BLaER1 (cell line): ENCODE results near the gene HS6ST2.
"Not testable (repeated sequence)": the region's sequence is repeated elsewhere in the genome, so short reads cannot be mapped to it uniquely, and the experiment has no call there.

Experiments
- H3K27ac ChIP-seq: shearing (Covaris generic); formaldehyde crosslinking; 2 replicates; pipeline ENCODE4 v1.8.1; 2022
- H3K27me3 ChIP-seq: shearing (Covaris generic); formaldehyde crosslinking; 2 replicates; pipeline ENCODE4 v1.8.1; 2022
- H3K36me3 ChIP-seq: shearing (Covaris generic); formaldehyde crosslinking; 2 replicates; pipeline ENCODE4 v1.8.1; 2022
- H3K4me1 ChIP-seq: shearing (Covaris generic); formaldehyde crosslinking; 2 replicates; pipeline ENCODE4 v1.8.1; 2022
- H3K4me2 ChIP-seq: shearing (Covaris generic); formaldehyde crosslinking; 2 replicates; pipeline ENCODE4 v1.8.1; 2022
- H3K4me3 ChIP-seq: shearing (Covaris generic); formaldehyde crosslinking; 2 replicates; pipeline ENCODE4 v1.8.1; 2022
- H3K9ac ChIP-seq: shearing (Covaris generic); formaldehyde crosslinking; 2 replicates; pipeline ENCODE4 v1.8.1; 2022
- H3K9me3 ChIP-seq: shearing (Covaris generic); formaldehyde crosslinking; 2 replicates; pipeline ENCODE4 v1.8.1; 2022
- H4K20me1 ChIP-seq: shearing (Covaris generic); formaldehyde crosslinking; 2 replicates; pipeline ENCODE4 v1.8.1; 2022
- Cebpa-rat ChIP-seq: shearing (Covaris generic); IDR thresholded peaks from 2 replicates; pipeline ENCODE4 v1.8.1; 2022

Gene HS6ST2

GRCh38 chrX:132900633-132901293 is 57.7 kb downstream of the HS6ST2 start:
- H3K4me2 ChIP-seq = no peak overlapping the region
- no peaks in the 10 kb centered on the region for H4K20me1 ChIP-seq
- no peak for TF ChIP-seq Cebpa-rat
- H3K36me3 ChIP-seq = no peaks in the 10 kb centered on the region
- no peak overlapping the region for H3K4me3 ChIP-seq
- H3K9ac ChIP-seq = no peak overlapping the region
- H3K27me3 ChIP-seq = peaks cover 50% of the 10 kb centered on the region
- no peak overlapping the region for H3K27ac ChIP-seq
- H3K4me1 ChIP-seq = no peaks in the 10 kb centered on the region
- H3K9me3 ChIP-seq = no peaks in the 10 kb centered on the region

GRCh38 chrX:132887569-132887968 is 70.9 kb downstream of the HS6ST2 start:
- H3K4me2 ChIP-seq = no peak overlapping the region
- no peak for TF ChIP-seq Cebpa-rat
- no peak overlapping the region for H3K27ac ChIP-seq

GRCh38 chrX:132883358-132883915 is 75.0 kb downstream of the HS6ST2 start:
- Histone ChIP-seq H3K9me3 (peaks cover 13% of the 10 kb centered on the region; the same call in 1 of the 2 replicates), H4K20me1 (no peaks in the 10 kb centered on the region), H3K9ac (no peak overlapping the region), H3K4me2 (no peak overlapping the region), H3K27ac (no peak overlapping the region), H3K27me3 (peaks cover 27% of the 10 kb centered on the region), H3K36me3 (no peaks in the 10 kb centered on the region), H3K4me3 (no peak overlapping the region), H3K4me1 (no peaks in the 10 kb centered on the region)
- no peak for TF ChIP-seq Cebpa-rat

More at GRCh38 chrX:132887569-132887968, 70.9 kb downstream of the HS6ST2 start:
- Histone ChIP-seq H3K4me3 (no peak overlapping the region), H3K9ac (no peak overlapping the region), H3K36me3 (no peaks in the 10 kb centered on the region), H3K27me3 (peaks cover 21% of the 10 kb centered on the region), H3K9me3 (peaks cover 14% of the 10 kb centered on the region; the same call in 1 of the 2 replicates), H3K4me1 (no peaks in the 10 kb centered on the region), H4K20me1 (no peaks in the 10 kb centered on the region)

- H3K4me2 ChIP-seq, H3K9me3 ChIP-seq, H3K36me3 ChIP-seq, H3K4me1 ChIP-seq, H3K27ac ChIP-seq, H4K20me1 ChIP-seq, H3K9ac ChIP-seq, H3K4me3 ChIP-seq: not testable (repeated sequence)
- H3K27me3 ChIP-seq = peaks cover 44% of the 10 kb centered on the region
Measured at GRCh38 chrX:132880753-132881152, 77.7 kb downstream of the HS6ST2 start.

- Histone ChIP-seq H3K9ac (no peak overlapping the region), H3K4me3 (no peak overlapping the region), H3K36me3 (no peaks in the 10 kb centered on the region), H4K20me1 (no peaks in the 10 kb centered on the region; the same call in 1 of the 2 replicates), H3K27ac (no peak overlapping the region), H3K4me1 (peaks cover 5% of the 10 kb centered on the region; the same call in 1 of the 2 replicates), H3K27me3 (peaks cover 69% of the 10 kb centered on the region), H3K4me2 (no peak overlapping the region; the same call in 1 of the 2 replicates), H3K9me3 (no peaks in the 10 kb centered on the region)
- no peak for TF ChIP-seq Cebpa-rat
Measured at GRCh38 chrX:132877954-132878536, 80.4 kb downstream of the HS6ST2 start.

- no peak overlapping the region for H3K4me2 ChIP-seq
- no peaks in the 10 kb centered on the region for H3K9me3 ChIP-seq
- H3K27ac ChIP-seq = no peak overlapping the region
- no peaks in the 10 kb centered on the region; the same call in 1 of the 2 replicates for H4K20me1 ChIP-seq
- peaks cover 73% of the 10 kb centered on the region for H3K27me3 ChIP-seq
- no peak overlapping the region for H3K4me3 ChIP-seq
- H3K4me1 ChIP-seq = peaks cover 5% of the 10 kb centered on the region; the same call in 1 of the 2 replicates
- no peak for TF ChIP-seq Cebpa-rat
- H3K9ac ChIP-seq = no peak overlapping the region
- no peaks in the 10 kb centered on the region for H3K36me3 ChIP-seq
Measured at GRCh38 chrX:132876523-132877338, 81.7 kb downstream of the HS6ST2 start.

GRCh38 chrX:132875650-132876522 is 82.5 kb downstream of the HS6ST2 start:
- H3K27me3 ChIP-seq = peaks cover 73% of the 10 kb centered on the region
- H3K36me3 ChIP-seq = no peaks in the 10 kb centered on the region
- H3K9me3 ChIP-seq = no peaks in the 10 kb centered on the region
- no peak overlapping the region for H3K27ac ChIP-seq
- no peak overlapping the region for H3K4me2 ChIP-seq
- H3K4me1 ChIP-seq = peaks cover 5% of the 10 kb centered on the region; the same call in 1 of the 2 replicates
- TF ChIP-seq Cebpa-rat = no peak
- H3K9ac ChIP-seq = no peak overlapping the region
- no peaks in the 10 kb centered on the region; the same call in 1 of the 2 replicates for H4K20me1 ChIP-seq
- no peak overlapping the region for H3K4me3 ChIP-seq

GRCh38 chrX:132862562-132862961 is 95.9 kb downstream of the HS6ST2 start:
- no peaks in the 10 kb centered on the region for H3K36me3 ChIP-seq
- peaks cover 18% of the 10 kb centered on the region for H3K4me1 ChIP-seq
- H3K4me2 ChIP-seq = no peak overlapping the region
- no peaks in the 10 kb centered on the region for H4K20me1 ChIP-seq
- H3K27me3 ChIP-seq = peaks cover 58% of the 10 kb centered on the region
- peaks cover 12% of the 10 kb centered on the region for H3K9me3 ChIP-seq
- H3K27ac ChIP-seq = no peak overlapping the region
- H3K4me3 ChIP-seq = no peak overlapping the region
- no peak overlapping the region for H3K9ac ChIP-seq
- no peak for TF ChIP-seq Cebpa-rat

GRCh38 chrX:132861076-132861475 is 97.4 kb downstream of the HS6ST2 start:
- Histone ChIP-seq H3K4me1 (peaks cover 24% of the 10 kb centered on the region), H3K27me3 (peaks cover 70% of the 10 kb centered on the region), H3K36me3 (no peaks in the 10 kb centered on the region), H3K4me2 (no peak overlapping the region), H4K20me1 (no peaks in the 10 kb centered on the region), H3K9me3 (peaks cover 15% of the 10 kb centered on the region; the same call in 1 of the 2 replicates), H3K4me3 (no peak overlapping the region), H3K9ac (no peak overlapping the region), H3K27ac (no peak overlapping the region)
- TF ChIP-seq Cebpa-rat = no peak
